22Rv1 (cell line): ENCODE measurements around the gene PUM2.
"Not testable (repeated sequence)": the region's sequence is repeated elsewhere in the genome, so short reads cannot be mapped to it uniquely, and the experiment has no call there.

Source experiments
- H3K27ac ChIP-seq: fragments of 450-650 bp; 2 replicates; pipeline ENCODE4 v1.5.1; 2017
- ZFX ChIP-seq: fragments of 450-650 bp; IDR thresholded peaks from 2 replicates; pipeline ENCODE4 v1.6.1; 2017; ENCODE audit warnings: antibody characterized with exemption, borderline replicate concordance
- TF ChIP-seq, protein P1 (sequence below): fragments of 450-650 bp; IDR thresholded peaks from 2 replicates; pipeline ENCODE4 v1.5.1; 2017; ENCODE audit warnings: mild to moderate bottlenecking

The PUM2 gene

GRCh38 chr2:20368706-20369105, 18.1 kb upstream of the PUM2 start:
- no peak for TF ChIP-seq ZFX

GRCh38 chr2:20367929-20368328, 17.3 kb upstream of the PUM2 start:
- not testable (repeated sequence) for H3K27ac ChIP-seq

More at GRCh38 chr2:20368706-20369105, 18.1 kb upstream of the PUM2 start:
- no peak overlapping the region for H3K27ac ChIP-seq

DNA sequence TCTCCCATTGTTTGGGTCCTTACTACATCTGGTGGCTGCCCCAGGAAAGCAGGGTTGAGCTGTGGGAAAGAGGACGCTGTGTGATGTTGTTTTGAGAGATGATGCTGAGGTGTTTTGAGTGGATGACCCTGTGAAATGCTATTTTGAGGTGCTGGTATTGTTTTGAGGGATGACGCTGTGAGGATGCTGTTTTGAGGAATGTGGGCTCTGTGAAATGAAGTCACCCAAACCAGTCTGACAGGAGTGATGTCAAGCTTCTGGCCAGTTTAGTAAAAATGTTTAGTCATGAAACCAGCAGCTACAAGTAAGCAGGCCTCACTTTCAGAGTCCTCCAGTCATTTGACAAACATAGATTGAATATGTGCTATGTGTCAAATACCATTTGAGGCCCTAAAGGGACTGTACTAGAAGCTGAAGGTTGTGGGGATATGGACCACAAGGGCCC, 16.1 kb upstream of the PUM2 start:
- no peak overlapping the region for H3K27ac ChIP-seq
- TF ChIP-seq ZFX = no peak
- TF ChIP-seq, protein P1, sequence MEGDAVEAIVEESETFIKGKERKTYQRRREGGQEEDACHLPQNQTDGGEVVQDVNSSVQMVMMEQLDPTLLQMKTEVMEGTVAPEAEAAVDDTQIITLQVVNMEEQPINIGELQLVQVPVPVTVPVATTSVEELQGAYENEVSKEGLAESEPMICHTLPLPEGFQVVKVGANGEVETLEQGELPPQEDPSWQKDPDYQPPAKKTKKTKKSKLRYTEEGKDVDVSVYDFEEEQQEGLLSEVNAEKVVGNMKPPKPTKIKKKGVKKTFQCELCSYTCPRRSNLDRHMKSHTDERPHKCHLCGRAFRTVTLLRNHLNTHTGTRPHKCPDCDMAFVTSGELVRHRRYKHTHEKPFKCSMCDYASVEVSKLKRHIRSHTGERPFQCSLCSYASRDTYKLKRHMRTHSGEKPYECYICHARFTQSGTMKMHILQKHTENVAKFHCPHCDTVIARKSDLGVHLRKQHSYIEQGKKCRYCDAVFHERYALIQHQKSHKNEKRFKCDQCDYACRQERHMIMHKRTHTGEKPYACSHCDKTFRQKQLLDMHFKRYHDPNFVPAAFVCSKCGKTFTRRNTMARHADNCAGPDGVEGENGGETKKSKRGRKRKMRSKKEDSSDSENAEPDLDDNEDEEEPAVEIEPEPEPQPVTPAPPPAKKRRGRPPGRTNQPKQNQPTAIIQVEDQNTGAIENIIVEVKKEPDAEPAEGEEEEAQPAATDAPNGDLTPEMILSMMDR = no peak

DNA sequence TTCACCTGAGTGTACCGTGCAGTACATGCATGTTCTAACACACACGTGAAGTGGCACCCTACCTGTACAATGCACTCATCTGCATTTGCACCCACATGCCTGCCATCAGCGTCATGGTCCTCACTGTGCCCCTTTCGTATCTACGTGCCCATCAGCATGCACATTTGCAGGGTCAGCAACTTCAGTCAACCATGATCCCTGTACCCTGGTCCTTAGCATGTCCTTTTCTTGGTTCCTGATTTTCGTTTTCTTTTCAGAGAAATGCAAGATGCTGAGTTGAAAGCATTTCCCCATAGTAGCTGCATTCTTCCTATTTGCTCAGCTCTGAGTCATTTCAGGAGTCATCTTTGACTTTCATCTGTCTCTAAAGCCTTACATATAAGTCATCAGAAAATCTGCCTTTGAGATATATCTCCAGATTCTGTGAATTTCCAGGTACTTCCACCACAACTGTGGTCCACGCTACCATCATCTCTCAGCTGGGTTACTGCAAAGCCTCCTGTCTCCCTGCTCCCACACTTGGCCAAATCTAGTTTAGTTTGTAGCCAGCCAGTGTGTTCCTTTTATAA, 14.7 kb upstream of the PUM2 start:
- H3K27ac ChIP-seq = no peak overlapping the region
- TF ChIP-seq, protein P1 = no peak
- TF ChIP-seq ZFX = no peak

DNA sequence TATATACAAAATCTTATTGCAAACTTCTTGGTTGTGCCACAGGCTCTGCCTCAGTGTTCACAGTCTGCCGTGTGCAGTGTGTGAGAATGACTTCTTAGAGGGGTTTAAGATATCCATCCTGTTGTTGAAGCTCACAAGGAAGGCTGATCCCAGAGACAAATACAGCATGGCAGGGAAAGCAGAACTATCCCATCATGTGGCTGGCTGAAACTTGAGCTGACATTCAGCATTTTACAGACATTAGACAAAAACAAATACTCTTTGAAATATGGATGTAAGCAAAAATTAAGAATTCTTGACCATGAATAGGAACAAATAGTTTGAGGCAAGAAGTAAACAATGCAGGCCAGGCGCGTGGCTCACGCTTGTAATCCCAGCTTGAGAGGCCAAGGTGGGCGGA, 12.9 kb upstream of the PUM2 start:
- TF ChIP-seq, protein P1 = no peak
- no peak for TF ChIP-seq ZFX
- no peak overlapping the region for H3K27ac ChIP-seq

GRCh38 chr2:20362701-20363435, 12.2 kb upstream of the PUM2 start:
- H3K27ac ChIP-seq = no peak overlapping the region
- TF ChIP-seq, protein P1 = no peak
- TF ChIP-seq ZFX = no peak

DNA sequence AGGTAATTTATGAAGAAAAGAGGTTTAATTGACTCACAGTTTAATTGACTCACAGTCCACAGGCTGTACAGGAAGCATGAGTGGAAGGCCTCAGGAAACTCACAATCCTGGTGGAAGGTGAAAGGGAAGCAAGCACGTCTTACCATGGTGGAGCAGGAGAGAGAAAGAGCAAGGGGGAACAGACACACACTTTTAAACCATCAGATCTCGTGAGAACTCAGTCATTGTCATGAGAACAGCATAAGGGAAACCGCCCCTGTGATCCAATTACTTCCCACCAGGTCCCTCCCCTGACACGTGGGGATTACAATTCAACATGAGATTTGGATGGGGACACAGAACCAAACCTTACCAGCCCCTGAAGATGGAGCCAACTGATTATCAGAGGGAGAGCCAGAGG, 11.2 kb upstream of the PUM2 start:
- TF ChIP-seq ZFX = no peak
- TF ChIP-seq, protein P1 = no peak
- H3K27ac ChIP-seq = no peak overlapping the region

- TF ChIP-seq ZFX = no peak
- TF ChIP-seq, protein P1 = no peak
Observed at GRCh38 chr2:20359096-20359495, 8.5 kb upstream of the PUM2 start.

More at GRCh38 chr2:20359096-20359495, 8.5 kb upstream of the PUM2 start:
- no peak overlapping the region for H3K27ac ChIP-seq
